Esophagus squamous epithelium (tissue), 5 donors: ENCODE measurements around the gene NFATC3. TPM values are rescaled to one million over a fixed set of nuclear protein-coding genes. Genes with fewer than 3 reads are reported as not detected.
A peak's percentile ranks its signal among the peaks of the same experiment; 100 is the strongest.
"Not testable (repeated sequence)": the region's sequence is repeated elsewhere in the genome, so short reads cannot be mapped to it uniquely, and the experiment has no call there.

Source experiments
- DNase-seq: peaks from one replicate; lab custom pipeline; 2025; lab: John Stamatoyannopoulos, UW
- H3K27ac ChIP-seq, 4 donors: fragments of 200-600 bp; sonication (generic); one replicate each; pipeline ENCODE4 v1.5.1; 2016 to 2019; ENCODE audit warnings: mild to moderate bottlenecking in 1 of 4
- H3K27me3 ChIP-seq, 4 donors: fragments of 200-600 bp; sonication (generic); 1 replicate in 3 of 4; 2 replicates in 1 of 4; pipeline versions ENCODE4 v1.5.1 to v1.6.0; 2017 to 2021; ENCODE audit warnings: antibody characterized with exemption in 1 of 4
- H3K36me3 ChIP-seq, 3 donors: fragments of 200-600 bp; sonication (generic); one replicate each; pipeline ENCODE4 v1.5.1; 2016 to 2019
- H3K4me1 ChIP-seq, 3 donors: fragments of 200-600 bp; sonication (generic); one replicate each; pipeline ENCODE4 v1.5.1; 2017 to 2019
- H3K4me3 ChIP-seq, 4 donors: fragments of 200-600 bp; sonication (generic); 1 replicate in 3 of 4; 2 replicates in 1 of 4; pipeline ENCODE4 v1.5.1; 2016 to 2019; ENCODE audit warnings: mild to moderate bottlenecking in 2 of 4, moderate library complexity in 1 of 4
- H3K9me3 ChIP-seq, 3 donors: fragments of 200-600 bp; sonication (generic); one replicate each; pipeline ENCODE4 v1.5.1; 2016 to 2019
- POLR2A ChIP-seq, 4 donors: fragments of 450-650 bp; IDR thresholded peaks; one replicate each; pipeline ENCODE4 v1.6.1; 2017; ENCODE audit warnings: antibody characterized with exemption in 4 of 4, mild to moderate bottlenecking in 4 of 4, moderate library complexity in 3 of 4
- WGBS, 2 donors: methylation state at CpG; one replicate each; pipeline ENCODE4 v1.1.5; 2018; 5-methylcytosine and 5-hydroxymethylcytosine counted together
- intact Hi-C: fragments of 100-400 bp; cut with DNase I; formaldehyde crosslinking; loops from one replicate; pipeline ENCODE4 v1.15.0; 2022
- total RNA-seq, 4 donors: library from RNA; depleted of rRNA; stranded (reverse); fragments of >200 nt; gene quantifications; one replicate each; pipeline ENCODE4 v1.1.0, GENCODE V29; 2016
- TF ChIP-seq, protein P1 (sequence below), 6 experiments: fragments of 450-650 bp in 4 of 6; fragments of 200-600 bp in 2 of 6; sonication (generic) in 2 of 6; IDR thresholded peaks; one replicate each; pipeline ENCODE4 v1.5.1; 2016 to 2019; ENCODE audit warnings: antibody characterized with exemption in 6 of 6, mild to moderate bottlenecking in 4 of 6, moderate library complexity in 4 of 6
- donor health status: DM: yes; HTN: yes; CAD: no.

Gene NFATC3
- total RNA-seq, 4 donors from 2014 or later, result 18.6 to 30.9 (median 20.5) TPM

DNA sequence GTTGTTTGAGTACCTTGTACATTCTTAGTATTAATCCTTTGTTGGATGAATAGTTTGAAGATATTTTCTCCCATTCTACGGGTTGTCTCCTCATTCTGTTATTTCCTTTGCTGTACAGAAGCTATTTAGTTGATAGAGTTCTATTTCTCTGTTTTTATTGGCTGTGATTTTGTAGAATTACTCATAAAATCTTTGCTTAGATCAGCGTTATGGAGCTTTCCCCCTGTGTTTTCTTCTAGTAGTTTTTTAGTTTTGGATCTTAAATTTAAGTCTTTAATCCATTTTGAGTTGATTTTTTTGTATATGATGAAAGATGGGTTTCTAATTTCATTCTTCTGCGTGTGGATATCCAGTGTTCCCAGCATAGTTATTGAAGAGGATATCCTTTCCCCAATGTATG is 45.4 kb downstream of the NFATC3 start:
- 80 to 96% methylated on average over 3 of the region's 3 CpGs for WGBS, 2 donors

DNA sequence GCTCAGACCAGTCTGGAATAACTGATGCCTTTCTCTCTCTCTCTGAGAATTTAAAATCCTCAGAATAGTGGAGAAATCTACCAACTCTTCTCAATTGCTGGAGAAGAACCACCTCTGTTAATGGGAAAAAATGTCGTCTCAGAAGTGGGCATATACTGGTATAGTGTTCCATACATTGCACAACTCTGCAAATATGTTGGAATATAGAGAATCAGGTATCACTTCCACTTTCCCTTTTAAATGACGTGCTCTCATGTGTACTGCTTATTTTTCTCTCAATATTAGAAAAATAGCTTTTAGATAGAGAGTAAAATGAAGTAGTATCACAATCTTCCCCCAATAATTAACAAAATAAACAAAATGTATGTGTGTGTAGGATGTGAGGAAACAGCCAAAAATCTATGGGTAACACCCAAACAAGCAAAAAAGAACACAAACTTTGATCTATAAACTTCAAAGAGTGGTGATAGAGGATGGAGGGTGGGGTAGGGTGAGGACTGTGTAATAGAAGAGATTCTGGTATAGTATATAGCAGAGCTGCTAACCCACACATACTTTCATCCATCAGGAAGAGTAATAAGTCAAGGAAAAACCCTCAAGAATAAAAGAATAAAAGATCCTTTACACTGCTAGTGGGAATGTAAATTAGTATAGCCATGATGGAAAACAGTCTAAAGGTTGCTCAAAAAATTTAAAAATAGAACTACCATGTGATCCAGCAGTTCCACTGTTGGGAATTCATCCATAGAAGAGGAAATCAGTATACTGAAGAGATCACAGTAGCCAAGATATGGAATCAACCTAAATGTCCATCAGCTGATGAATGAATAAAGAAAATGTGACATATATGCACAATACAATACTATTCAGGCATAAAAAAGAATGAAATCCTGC is 46.9 kb downstream of the NFATC3 start:
- H3K36me3 ChIP-seq, result no peaks in the 10 kb centered on the region
- no peak for DNase-seq
- no peak overlapping the region for H3K4me3 ChIP-seq
- H3K9me3 ChIP-seq, result no peaks in the 10 kb centered on the region
- intact Hi-C loops, result no loop called here
- H3K27me3 ChIP-seq, result no peaks in the 10 kb centered on the region
- peaks cover 0 to 10% (median 0%) of the 10 kb centered on the region in 3 donors for H3K4me1 ChIP-seq
- no peak for TF ChIP-seq POLR2A (IDR thresholded peaks at IDR 0.05)
- TF ChIP-seq, protein P1, sequence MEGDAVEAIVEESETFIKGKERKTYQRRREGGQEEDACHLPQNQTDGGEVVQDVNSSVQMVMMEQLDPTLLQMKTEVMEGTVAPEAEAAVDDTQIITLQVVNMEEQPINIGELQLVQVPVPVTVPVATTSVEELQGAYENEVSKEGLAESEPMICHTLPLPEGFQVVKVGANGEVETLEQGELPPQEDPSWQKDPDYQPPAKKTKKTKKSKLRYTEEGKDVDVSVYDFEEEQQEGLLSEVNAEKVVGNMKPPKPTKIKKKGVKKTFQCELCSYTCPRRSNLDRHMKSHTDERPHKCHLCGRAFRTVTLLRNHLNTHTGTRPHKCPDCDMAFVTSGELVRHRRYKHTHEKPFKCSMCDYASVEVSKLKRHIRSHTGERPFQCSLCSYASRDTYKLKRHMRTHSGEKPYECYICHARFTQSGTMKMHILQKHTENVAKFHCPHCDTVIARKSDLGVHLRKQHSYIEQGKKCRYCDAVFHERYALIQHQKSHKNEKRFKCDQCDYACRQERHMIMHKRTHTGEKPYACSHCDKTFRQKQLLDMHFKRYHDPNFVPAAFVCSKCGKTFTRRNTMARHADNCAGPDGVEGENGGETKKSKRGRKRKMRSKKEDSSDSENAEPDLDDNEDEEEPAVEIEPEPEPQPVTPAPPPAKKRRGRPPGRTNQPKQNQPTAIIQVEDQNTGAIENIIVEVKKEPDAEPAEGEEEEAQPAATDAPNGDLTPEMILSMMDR (IDR thresholded peaks at IDR 0.05), result no peak
- H3K27ac ChIP-seq, result no peak overlapping the region
- WGBS, 2 donors, result 63 to 84% methylated on average over 2 of the region's 2 CpGs

More for the DNA sequence above, 45.4 kb downstream of the NFATC3 start:
- intact Hi-C loops, result no loop called here
- no peak for DNase-seq
- H3K9me3 ChIP-seq, result no peaks in the 10 kb centered on the region
- peaks cover 0 to 10% (median 0%) of the 10 kb centered on the region in 3 donors for H3K4me1 ChIP-seq
- no peaks in the 10 kb centered on the region for H3K27me3 ChIP-seq
- peaks cover 0 to 9% (median 0%) of the 10 kb centered on the region in 3 donors for H3K36me3 ChIP-seq
- H3K4me3 ChIP-seq, result no peak overlapping the region
- H3K27ac ChIP-seq, result no peak overlapping the region
- TF ChIP-seq, protein P1 (IDR thresholded peaks at IDR 0.05), result no peak
- TF ChIP-seq POLR2A (IDR thresholded peaks at IDR 0.05), result no peak

DNA sequence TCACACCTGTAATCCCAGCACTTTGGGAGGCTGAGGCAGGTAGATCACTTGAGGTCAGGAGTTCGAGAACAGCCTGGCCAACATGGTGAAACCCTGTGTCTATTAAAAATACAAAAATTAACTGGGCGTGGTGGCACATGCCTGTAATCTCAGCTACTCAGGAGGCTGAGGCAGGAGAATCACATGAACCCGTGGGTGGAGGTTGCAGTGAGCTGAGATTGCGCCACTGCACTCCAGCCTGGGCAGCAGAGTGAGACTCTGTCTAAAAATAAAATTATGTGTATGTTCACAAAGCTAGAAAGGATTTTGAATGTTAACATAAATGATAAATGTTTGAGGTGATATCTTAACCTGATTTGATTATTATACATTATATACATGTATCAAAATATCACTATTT is 47.8 kb downstream of the NFATC3 start:
- H3K27ac ChIP-seq, H3K36me3 ChIP-seq, H3K4me3 ChIP-seq, DNase-seq, intact Hi-C loops, H3K27me3 ChIP-seq, H3K9me3 ChIP-seq: not testable (repeated sequence)
- H3K4me1 ChIP-seq, result peaks cover 0 to 10% (median 0%) of the 10 kb centered on the region in 3 donors
- 80 to 85% methylated on average over 3 to 4 of the region's 4 CpGs for WGBS, 2 donors

DNA sequence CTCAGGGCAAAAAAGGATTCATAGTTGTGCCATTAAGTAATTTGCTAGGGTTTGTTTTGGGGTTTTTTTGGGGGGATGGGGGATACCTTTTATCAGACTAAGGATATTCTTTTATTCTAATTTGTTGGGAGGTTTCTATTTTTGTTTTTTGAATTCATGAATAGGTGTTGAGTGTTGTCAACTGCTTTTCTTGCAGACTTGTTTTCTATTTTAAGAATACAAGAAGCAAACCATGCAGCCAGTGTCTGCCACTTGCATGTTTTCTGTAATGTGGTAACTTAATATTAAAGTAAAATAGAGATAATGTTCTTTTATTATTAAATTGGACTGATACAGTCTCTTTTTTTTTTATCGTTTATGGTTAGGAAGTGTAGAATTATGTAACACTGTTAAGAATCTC is 49.5 kb downstream of the NFATC3 start:
- Histone ChIP-seq H3K4me3 (no peak overlapping the region), H3K9me3 (no peaks in the 10 kb centered on the region), H3K4me1 (no peaks in the 10 kb centered on the region), H3K27ac (no peak overlapping the region), H3K27me3 (no peaks in the 10 kb centered on the region), H3K36me3 (peaks cover 0 to 8% (median 0%) of the 10 kb centered on the region in 3 donors)
- no peak for DNase-seq
- TF ChIP-seq POLR2A (IDR thresholded peaks at IDR 0.05), result no peak
- TF ChIP-seq, protein P1 (IDR thresholded peaks at IDR 0.05), result no peak
- 78 to 94% methylated on average over 1 of the region's 1 CpG for WGBS, 2 donors
- intact Hi-C loops, result no loop called here

DNA sequence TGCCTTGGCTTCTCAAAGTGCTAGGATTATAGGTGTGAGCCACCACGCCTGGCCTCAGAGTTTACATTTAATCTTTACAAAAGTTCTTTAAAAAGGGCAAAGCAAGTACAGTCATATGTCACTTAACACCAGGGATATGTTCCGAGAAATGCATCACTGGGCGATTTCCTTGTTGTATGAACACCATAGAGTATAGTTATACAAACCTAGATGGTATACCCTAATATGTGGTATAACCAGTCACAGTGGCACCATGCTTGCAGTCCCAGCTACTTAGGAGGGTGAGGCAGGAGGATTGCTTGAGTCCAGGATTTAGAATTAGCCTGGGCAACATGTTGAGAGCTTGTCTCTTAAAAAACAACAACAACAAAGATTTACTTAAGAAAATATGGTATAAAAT is 51.3 kb downstream of the NFATC3 start:
- H3K27me3 ChIP-seq, result no peaks in the 10 kb centered on the region
- H3K27ac ChIP-seq, result peak overlapping the region in 3 of 4 donors; percentile 30 to 45 (median 40)
- WGBS, 2 donors, result 73 to 82% methylated on average over 3 of the region's 3 CpGs
- no peaks in the 10 kb centered on the region for H3K9me3 ChIP-seq
- H3K4me3 ChIP-seq, result no peak overlapping the region
- intact Hi-C loops, result no loop called here
- H3K4me1 ChIP-seq, result no peaks in the 10 kb centered on the region
- DNase-seq, result no peak
- TF ChIP-seq POLR2A (IDR thresholded peaks at IDR 0.05), result no peak
- TF ChIP-seq, protein P1 (IDR thresholded peaks at IDR 0.05), result no peak
- peaks cover 0 to 8% (median 0%) of the 10 kb centered on the region in 3 donors for H3K36me3 ChIP-seq
